Measurements from ENCODE around the gene BRAP.
"Not testable (repeated sequence)": the region's sequence is repeated elsewhere in the genome, so short reads cannot be mapped to it uniquely, and the experiment has no call there.

Gene BRAP

GRCh38 chr12:111672822-111673381 is 12.9 kb downstream of the BRAP start:
- no peak for DNase-seq

DNA sequence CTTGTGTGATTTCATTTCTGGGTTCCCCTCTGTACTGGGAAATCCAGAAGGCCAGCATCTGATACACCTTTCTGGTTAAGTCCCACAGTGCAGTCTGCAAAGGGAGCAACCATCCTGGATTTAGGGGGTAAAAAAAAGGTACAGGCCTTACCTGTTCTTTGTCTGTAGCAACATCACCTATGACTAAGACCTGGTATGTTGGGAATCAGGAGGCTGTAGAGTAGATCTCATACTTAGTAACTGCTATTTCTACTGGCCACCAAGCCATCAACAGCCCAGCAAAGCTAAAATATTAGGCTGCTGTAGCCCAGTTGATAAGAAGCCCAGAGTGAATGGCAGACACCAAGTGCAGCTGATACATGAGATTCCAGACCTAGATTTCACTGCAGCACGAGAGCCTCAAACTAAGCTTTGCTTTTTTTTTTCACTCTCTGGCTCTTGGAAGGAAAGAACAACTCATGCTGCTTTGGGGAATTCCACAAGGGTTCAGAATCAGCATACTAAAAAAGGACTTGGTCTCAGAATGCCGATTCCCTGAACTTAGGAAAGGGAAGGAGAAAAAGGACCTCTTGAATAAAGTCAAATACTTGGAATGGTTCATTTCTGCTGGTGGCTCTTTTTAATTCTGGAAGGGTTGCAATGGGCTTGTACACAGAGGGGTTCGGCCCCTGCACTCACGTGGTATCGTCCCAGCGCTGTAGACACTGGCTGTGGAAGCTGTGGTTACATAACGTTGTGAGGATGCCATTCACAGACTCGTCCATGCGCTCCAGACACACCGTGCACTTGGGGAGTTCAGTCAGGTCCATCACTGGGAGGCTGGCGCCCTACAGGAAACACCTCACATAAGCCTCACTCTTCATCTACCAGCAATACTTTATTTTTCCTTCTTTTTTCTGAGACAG is 20.5 kb downstream of the BRAP start:
- DNase-seq, result no peak

- DNase-seq, result no peak
Measured at GRCh38 chr12:111664499-111664898, 21.3 kb downstream of the BRAP start.

DNA sequence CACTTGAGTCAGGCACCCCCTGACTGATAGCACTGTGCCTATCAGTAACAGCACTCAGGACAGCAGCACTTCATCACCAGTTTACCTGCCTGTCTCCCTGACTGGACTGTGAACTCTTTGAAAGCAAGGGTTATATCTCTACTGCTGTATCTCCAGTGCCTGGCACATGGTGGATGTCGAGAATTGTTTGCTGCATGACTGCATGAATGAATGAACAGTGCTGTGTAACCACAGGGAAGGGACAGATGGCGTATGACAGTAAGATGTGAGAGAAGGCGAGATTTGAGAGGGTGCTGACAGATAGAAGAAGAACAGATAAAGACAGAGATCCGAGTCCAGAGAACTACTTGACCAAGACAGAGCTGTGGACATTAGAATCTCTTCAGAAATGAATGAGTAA is 29.7 kb downstream of the BRAP start:
- DNase-seq, result no peak

- DNase-seq, result no peak
Measured at GRCh38 chr12:111655356-111655755, 30.4 kb downstream of the BRAP start.

- DNase-seq, result no peak
Measured at GRCh38 chr12:111653596-111653995, 32.2 kb downstream of the BRAP start.

DNA sequence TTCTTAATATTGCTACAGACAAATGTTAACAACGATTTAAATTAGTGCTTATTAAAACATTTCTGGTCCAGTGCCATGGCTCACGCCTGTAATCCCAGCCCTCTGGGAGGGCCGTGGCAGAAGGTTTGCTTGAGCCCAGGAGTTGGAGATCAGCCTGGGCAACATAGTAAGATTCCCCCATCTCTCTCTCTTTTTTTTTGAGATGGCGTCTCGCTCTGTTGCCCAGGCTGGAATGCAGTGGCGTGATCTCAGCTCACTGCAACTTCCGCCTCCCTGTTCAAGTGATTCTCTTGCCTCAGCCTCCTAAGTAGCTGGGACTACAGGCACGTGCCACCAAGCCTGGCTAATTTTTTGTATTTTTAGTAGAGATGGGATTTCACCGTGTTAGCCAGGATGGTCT is 33.2 kb downstream of the BRAP start:
- DNase-seq, result not testable (repeated sequence)

DNA sequence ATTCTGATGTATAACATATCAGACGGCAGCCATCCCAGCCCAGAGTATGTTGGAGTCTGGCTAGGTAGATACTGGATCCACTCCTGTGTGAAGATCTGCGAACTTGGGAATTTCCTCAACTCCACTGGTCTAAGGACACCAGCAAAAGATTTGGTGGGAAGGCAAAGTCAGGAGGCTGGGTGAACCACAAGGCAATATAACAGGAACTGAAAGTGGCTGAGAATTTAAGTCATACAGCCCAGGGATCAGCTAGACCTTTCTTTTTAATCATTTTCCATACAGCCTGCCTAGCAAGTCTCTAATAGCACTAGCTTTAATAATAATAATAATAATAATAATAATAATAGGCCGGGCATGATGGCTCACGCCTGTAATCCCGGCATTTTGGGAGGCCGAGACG is 34.8 kb downstream of the BRAP start:
- no peak for DNase-seq

DNA sequence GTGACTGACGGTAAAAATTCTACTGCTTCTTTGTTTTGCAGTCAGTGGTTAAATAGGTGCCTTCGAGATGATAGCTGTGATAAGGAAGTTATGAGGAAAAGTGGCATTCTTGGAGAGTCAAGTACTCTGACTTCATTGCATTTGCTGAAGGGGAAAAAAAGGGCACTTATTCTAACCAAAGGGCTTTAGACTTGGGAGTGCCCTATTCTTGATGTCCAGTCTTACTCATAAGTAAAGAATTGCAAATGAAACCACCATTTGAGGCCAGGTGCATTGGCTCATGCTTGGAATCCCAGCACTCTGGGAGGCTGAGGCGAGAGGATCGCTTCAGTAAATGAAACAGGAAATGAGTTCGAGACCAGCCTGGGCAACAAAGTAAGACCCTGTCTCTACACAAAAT is 40.3 kb downstream of the BRAP start:
- DNase-seq, result no peak

DNA sequence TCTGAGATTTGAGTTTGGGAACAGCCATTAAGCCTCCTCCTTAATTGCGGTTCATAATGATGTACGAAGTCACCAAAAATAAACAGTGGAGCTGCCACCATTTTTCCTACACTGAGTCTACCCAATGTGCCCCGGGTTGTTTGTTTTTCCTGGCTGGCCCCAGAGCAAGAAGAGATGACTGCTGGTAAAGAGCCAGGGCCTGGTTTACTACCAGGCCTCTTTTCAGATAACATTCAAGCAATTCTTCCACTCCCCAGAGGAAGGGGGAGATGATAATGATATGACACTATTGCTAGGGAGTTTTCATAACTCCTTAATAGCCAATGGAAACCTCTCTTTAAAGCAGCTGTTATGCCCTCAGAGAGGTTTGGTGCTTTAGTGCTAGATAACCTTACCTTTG is 42.3 kb downstream of the BRAP start:
- DNase-seq, result no peak

DNA sequence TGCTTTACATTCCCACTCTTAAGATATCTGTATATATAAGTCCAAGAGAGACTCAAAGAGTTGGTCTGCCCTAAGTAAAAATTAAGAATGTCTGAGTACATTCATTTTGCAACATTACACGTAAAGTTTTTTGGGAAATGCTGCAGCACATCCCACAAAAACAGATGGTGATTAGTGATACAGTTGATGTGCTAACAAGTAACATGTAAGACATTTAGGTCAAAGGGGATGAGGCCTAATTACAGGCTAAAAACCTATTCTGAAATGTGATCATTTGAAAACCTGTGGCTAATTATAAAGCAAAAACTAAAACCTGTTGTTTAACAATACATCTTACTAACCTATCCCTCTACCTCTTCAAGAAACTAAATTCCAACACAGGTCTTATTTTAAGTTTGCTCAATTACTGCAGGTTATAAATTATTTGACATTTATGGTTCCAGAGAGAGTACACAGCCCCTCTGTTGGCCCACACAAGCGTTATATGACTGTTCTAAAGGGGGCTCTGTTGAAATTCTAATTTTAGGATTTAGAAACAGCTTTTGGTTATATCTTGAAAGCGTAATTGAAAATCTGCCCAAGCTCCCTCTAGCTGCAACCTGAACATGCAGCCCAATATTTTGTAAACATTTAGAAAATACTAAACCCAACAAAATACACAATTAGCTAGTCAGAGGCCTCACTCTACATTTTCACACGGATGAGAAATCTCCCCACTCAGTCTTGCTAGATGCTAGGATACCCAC is 42.9 kb downstream of the BRAP start:
- no peak for DNase-seq

- DNase-seq, result no peak
Measured at GRCh38 chr12:111640506-111640905, 45.2 kb downstream of the BRAP start.

- no peak for DNase-seq
Measured at GRCh38 chr12:111638556-111638955, 47.2 kb downstream of the BRAP start.

DNA sequence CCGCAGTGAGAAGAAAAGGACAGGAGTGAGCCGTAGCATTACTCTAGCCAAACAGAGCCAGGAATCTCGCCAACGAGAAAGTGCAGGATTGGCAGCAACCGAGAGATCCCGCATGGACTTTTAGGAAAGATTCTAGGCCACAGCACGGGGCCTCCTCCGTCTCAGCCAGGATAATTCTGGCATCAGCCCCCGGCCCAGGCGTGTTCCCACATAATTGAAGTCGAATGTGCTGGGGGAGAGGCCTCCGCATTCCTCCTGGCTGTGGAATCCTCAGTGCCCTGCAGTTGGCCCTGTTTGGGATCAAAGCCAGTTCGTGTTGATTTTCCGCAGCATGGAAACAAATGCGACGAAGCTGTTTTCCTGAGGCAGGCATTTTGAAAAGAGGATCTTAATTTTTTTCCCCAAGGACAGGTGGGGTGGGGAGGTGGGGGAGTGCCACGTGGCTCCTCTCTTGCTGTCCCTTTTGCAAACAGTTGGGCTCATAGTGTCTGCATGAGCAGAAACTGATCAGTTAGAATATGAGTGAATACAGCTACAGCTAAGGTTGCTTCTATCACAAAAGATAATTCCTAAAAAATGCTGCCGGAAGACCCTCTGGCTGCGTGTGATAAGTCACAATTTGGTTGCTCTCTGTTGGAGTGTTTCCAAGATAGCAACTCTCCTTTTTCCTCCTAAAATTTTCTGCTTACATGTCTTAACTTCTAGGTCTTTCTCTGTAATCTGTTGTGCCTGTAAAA is 49.4 kb downstream of the BRAP start:
- DNase-seq, result no peak

GRCh38 chr12:111635524-111635923 is 50.2 kb downstream of the BRAP start:
- DNase-seq, result no peak

- no peak for DNase-seq
Measured at GRCh38 chr12:111628505-111629260, 57.1 kb downstream of the BRAP start.

- DNase-seq, result no peak
Measured at GRCh38 chr12:111626230-111626629, 59.5 kb downstream of the BRAP start.

DNA sequence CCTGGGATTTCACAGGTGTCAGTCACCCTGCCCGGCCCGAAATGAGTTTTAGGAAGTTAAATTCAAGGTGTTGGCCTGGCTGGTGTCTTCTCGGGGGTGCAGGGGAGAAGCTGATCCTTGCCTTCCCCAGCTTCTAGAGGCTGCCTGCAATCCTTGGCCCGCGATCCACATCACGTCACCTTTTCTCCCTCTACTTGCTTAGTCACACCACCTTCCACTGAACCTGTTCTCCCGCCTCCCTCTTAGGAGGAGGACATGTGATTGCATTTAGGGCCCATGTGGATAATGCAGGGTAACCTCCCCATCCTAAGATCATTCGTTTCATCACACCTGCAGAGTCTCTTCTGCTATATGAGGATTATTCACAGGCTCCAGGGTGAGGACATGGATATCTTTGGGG is 61.2 kb downstream of the BRAP start:
- no peak for DNase-seq

- DNase-seq, result not testable (repeated sequence)
Measured at GRCh38 chr12:111617841-111618240, 67.9 kb downstream of the BRAP start.

GRCh38 chr12:111616177-111616623 is 69.6 kb downstream of the BRAP start:
- no peak for DNase-seq

DNA sequence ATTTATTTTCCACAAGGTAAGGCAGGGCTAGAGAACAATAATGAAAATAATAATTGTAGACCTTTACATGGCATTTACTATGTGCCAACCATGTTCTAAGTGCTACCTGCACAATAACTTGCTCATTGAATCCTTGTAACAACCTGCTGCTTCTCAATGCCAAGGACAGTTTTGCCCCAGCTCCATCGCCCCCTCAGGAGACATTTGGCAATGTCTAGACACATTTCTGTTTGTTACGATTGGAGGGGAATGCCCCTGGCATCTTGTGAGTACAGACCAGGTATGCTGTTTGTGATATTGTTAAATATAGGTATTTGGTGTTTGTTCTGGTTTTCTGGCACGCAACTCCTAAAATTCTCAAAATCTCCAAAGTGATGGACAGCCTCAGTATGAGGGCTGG is 78.5 kb downstream of the BRAP start:
- no peak for DNase-seq

GRCh38 chr12:111606767-111607230 is 79.0 kb downstream of the BRAP start:
- DNase-seq, result no peak

All from T-helper 9 cell (primary cell).